ENCODE results near the gene NLGN2.

DNA sequence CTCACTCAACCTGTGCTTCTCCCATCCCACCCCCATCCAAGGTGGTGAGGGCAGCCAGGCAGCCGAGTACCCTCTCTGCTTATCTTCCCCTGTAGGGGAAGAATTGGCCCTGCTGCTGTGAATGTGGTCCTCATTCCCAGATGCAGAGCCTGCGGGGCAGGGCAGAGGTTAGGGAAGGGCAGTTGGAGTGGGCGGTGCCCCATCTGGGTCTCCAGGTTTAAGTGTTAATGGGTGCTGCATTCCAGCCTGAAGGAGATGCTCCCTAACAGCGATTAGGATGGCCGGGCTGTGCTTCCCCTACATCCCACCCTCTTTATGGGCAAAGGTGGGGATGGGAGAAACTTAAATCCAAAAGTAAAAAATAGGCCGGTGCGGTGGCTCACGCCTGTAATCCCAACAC, 40.6 kb upstream of the NLGN2 start:
- TF ChIP-seq, protein P1, sequence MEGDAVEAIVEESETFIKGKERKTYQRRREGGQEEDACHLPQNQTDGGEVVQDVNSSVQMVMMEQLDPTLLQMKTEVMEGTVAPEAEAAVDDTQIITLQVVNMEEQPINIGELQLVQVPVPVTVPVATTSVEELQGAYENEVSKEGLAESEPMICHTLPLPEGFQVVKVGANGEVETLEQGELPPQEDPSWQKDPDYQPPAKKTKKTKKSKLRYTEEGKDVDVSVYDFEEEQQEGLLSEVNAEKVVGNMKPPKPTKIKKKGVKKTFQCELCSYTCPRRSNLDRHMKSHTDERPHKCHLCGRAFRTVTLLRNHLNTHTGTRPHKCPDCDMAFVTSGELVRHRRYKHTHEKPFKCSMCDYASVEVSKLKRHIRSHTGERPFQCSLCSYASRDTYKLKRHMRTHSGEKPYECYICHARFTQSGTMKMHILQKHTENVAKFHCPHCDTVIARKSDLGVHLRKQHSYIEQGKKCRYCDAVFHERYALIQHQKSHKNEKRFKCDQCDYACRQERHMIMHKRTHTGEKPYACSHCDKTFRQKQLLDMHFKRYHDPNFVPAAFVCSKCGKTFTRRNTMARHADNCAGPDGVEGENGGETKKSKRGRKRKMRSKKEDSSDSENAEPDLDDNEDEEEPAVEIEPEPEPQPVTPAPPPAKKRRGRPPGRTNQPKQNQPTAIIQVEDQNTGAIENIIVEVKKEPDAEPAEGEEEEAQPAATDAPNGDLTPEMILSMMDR (conservative IDR thresholded peaks at IDR 0.05; ENCODE audit: low read depth, low read length) = no peak
- TF ChIP-seq EZH2 (IDR thresholded peaks at IDR 0.05; ENCODE audit: borderline replicate concordance, low read depth, low read length, poor library complexity, severe bottlenecking) = no peak
